ENCODE data around the gene KCP.

Gene KCP

GRCh38 chr7:128937647-128938543 lies 27.4 kb upstream of the KCP start, which contains the start of gene IRF5:
Gene IRF5, plus strand, starts transcription at chr7:128937927. Its CDS starts 4,155 bp downstream, at chr7:128942082.
- no peak for TF ChIP-seq CTCF (IDR thresholded peaks at IDR 0.05)
- peaks cover 44 to 46% of the 10 kb centered on the region in 2 experiments for H3K4me1 ChIP-seq (ENCODE audit: control insufficient read depth in 1 of 2, insufficient read depth in 1 of 2, low read depth in 1 of 2, low read length in 1 of 2)
- no peaks in the 10 kb centered on the region for H3K36me3 ChIP-seq
- H3K4me3 ChIP-seq (ENCODE audit: low read depth in 1 of 2, low read length in 1 of 2): peak within 1 kb of the TSS; percentile 85 to 90
- H3K27ac ChIP-seq: peak within 1 kb of the TSS; percentile 82
- no peaks in the 10 kb centered on the region for H3K27me3 ChIP-seq
- H3K9me3 ChIP-seq: no peaks in the 10 kb centered on the region

GRCh38 chr7:128937271-128937646 lies 26.8 kb upstream of the KCP start:
- H3K36me3 ChIP-seq: no peaks in the 10 kb centered on the region
- peak overlapping the region; percentile 82 for H3K27ac ChIP-seq
- H3K4me1 ChIP-seq (ENCODE audit: control insufficient read depth in 1 of 2, insufficient read depth in 1 of 2, low read depth in 1 of 2, low read length in 1 of 2): peaks cover 45 to 48% of the 10 kb centered on the region in 2 experiments
- TF ChIP-seq CTCF (IDR thresholded peaks at IDR 0.05): no peak
- no peaks in the 10 kb centered on the region for H3K27me3 ChIP-seq
- peak overlapping the region; percentile 85 to 90 for H3K4me3 ChIP-seq (ENCODE audit: low read depth in 1 of 2, low read length in 1 of 2)
- H3K9me3 ChIP-seq: no peaks in the 10 kb centered on the region

- H3K27me3 ChIP-seq: no peaks in the 10 kb centered on the region
- TF ChIP-seq CTCF (IDR thresholded peaks at IDR 0.05): no peak
- H3K36me3 ChIP-seq: no peaks in the 10 kb centered on the region
- no peak overlapping the region for H3K27ac ChIP-seq
- H3K4me1 ChIP-seq (ENCODE audit: control insufficient read depth in 1 of 2, insufficient read depth in 1 of 2, low read depth in 1 of 2, low read length in 1 of 2): peaks cover 45 to 48% of the 10 kb centered on the region in 2 experiments
- no peaks in the 10 kb centered on the region for H3K9me3 ChIP-seq
- H3K4me3 ChIP-seq (ENCODE audit: low read depth in 1 of 2, low read length in 1 of 2): no peak overlapping the region
Measured at GRCh38 chr7:128936798-128937197, 26.3 kb upstream of the KCP start.

GRCh38 chr7:128935342-128935730 lies 24.8 kb upstream of the KCP start:
- TF ChIP-seq CTCF (IDR thresholded peaks at IDR 0.05): no peak
- Histone ChIP-seq H3K9me3 (no peaks in the 10 kb centered on the region), H3K4me1 (ENCODE audit: control insufficient read depth in 1 of 2, insufficient read depth in 1 of 2, low read depth in 1 of 2, low read length in 1 of 2) (peaks cover 31 to 34% of the 10 kb centered on the region in 2 experiments), H3K27ac (no peak overlapping the region), H3K4me3 (ENCODE audit: low read depth in 1 of 2, low read length in 1 of 2) (no peak overlapping the region), H3K27me3 (no peaks in the 10 kb centered on the region), H3K36me3 (no peaks in the 10 kb centered on the region)

- no peak overlapping the region for H3K4me3 ChIP-seq (ENCODE audit: low read depth in 1 of 2, low read length in 1 of 2)
- H3K4me1 ChIP-seq (ENCODE audit: control insufficient read depth in 1 of 2, insufficient read depth in 1 of 2, low read depth in 1 of 2, low read length in 1 of 2): peaks cover 24 to 28% of the 10 kb centered on the region in 2 experiments
Measured at GRCh38 chr7:128934361-128935341, 24.1 kb upstream of the KCP start.

More at GRCh38 chr7:128934361-128935341, 24.1 kb upstream of the KCP start:
- Histone ChIP-seq H3K9me3 (no peaks in the 10 kb centered on the region), H3K27ac (no peak overlapping the region), H3K36me3 (no peaks in the 10 kb centered on the region), H3K27me3 (no peaks in the 10 kb centered on the region)
- no peak for TF ChIP-seq CTCF (IDR thresholded peaks at IDR 0.05)

Data from neutrophil (primary cell).